K562 (cell line): Measurements from ENCODE around the gene RAB1B. TPM values are rescaled to one million over a fixed set of nuclear protein-coding genes. Genes with fewer than 3 reads are reported as not detected.

Source experiments
- ARNT ChIP-seq, 2 experiments: fragments of 450-650 bp; IDR thresholded peaks; 2 replicates each; pipeline ENCODE4 v1.6.1; 2016; ENCODE audit warnings: mild to moderate bottlenecking in 1 of 2
- CAMTA2 ChIP-seq: fragments of 250-450 bp; sonication (Bioruptor Pico); conservative IDR thresholded peaks from 2 replicates; pipeline ENCODE4 v1.5.1; 2022
- CREM ChIP-seq: IDR thresholded peaks from 2 replicates; pipeline ENCODE4 v1.6.1; 2014; ENCODE audit warnings: antibody characterized with exemption, low read depth
- E2F6 ChIP-seq, 2 experiments: IDR thresholded peaks; 2 replicates each; pipeline ENCODE4 v1.6.1; 2011; ENCODE audit warnings: borderline replicate concordance in 1 of 2, control low read depth in 1 of 2, low read depth in 1 of 2, low read length in 1 of 2, mild to moderate bottlenecking in 1 of 2, mixed read lengths in 1 of 2, moderate library complexity in 1 of 2; ENCODE audit not compliant: insufficient read depth in 1 of 2, insufficient read length in 1 of 2, poor library complexity in 1 of 2, severe bottlenecking in 1 of 2; ENCODE audit errors: extremely low read depth in 1 of 2
- FOXP1 ChIP-seq: sonication (generic); formaldehyde crosslinking; IDR thresholded peaks from 2 replicates; pipeline ENCODE4 v1.8.0; 2022; ENCODE audit warnings: mild to moderate bottlenecking, missing genetic modification reagents
- GATA2 ChIP-seq: sonication (generic); formaldehyde crosslinking; IDR thresholded peaks from 2 replicates; pipeline ENCODE4 v1.4.0; 2020; ENCODE audit warnings: mild to moderate bottlenecking, missing genetic modification reagents
- HMGN3 ChIP-seq: IDR thresholded peaks from 2 replicates; pipeline ENCODE4 v1.6.1; 2011; ENCODE audit warnings: borderline replicate concordance, low read depth, mild to moderate bottlenecking, mixed read lengths, low read length; ENCODE audit not compliant: insufficient read length; ENCODE audit errors: extremely low read depth
- HOMEZ ChIP-seq: fragments of 250-450 bp; sonication (Bioruptor Pico); IDR thresholded peaks from 2 replicates; pipeline ENCODE4 v1.4.0; 2020; ENCODE audit warnings: mild to moderate bottlenecking, moderate library complexity
- KLF1 ChIP-seq: fragments of 450-650 bp; IDR thresholded peaks from 2 replicates; pipeline ENCODE4 v1.6.1; 2016; ENCODE audit warnings: missing genetic modification characterization, missing compliant biosample characterization
- MLLT1 ChIP-seq, 2 experiments: fragments of 450-650 bp; IDR thresholded peaks; 2 replicates each; pipeline ENCODE4 v1.6.1; 2016
- NONO ChIP-seq, 2 experiments: fragments of 200-400 bp in 1 of 2; fragments of 450-650 bp in 1 of 2; formaldehyde crosslinking in 1 of 2; IDR thresholded peaks; 2 replicates each; pipeline ENCODE4 v1.6.1; 2017; ENCODE audit warnings: low read depth in 2 of 2, mild to moderate bottlenecking in 2 of 2, moderate library complexity in 2 of 2, low read length in 1 of 2
- PHF20 ChIP-seq: fragments of 450-650 bp; IDR thresholded peaks from 2 replicates; pipeline ENCODE4 v1.6.1; 2018; ENCODE audit not compliant: partially characterized antibody
- POLR2G ChIP-seq: fragments of 200-400 bp; formaldehyde crosslinking; IDR thresholded peaks from 2 replicates; pipeline ENCODE4 v1.6.1; 2017; ENCODE audit warnings: low read depth, mild to moderate bottlenecking, antibody characterized with exemption, low read length, moderate library complexity
- PTBP1 ChIP-seq: fragments of 200-400 bp; formaldehyde crosslinking; IDR thresholded peaks from 2 replicates; pipeline ENCODE4 v1.6.1; 2017; ENCODE audit warnings: low read depth, low read length
- TOE1 ChIP-seq, 2 experiments: fragments of 450-650 bp in 1 of 2; sonication (generic) in 1 of 2; formaldehyde crosslinking in 1 of 2; IDR thresholded peaks; 2 replicates each; pipeline versions ENCODE4 v1.7.1 to v1.8.0; 2016 to 2022; ENCODE audit warnings: borderline replicate concordance in 2 of 2, mild to moderate bottlenecking in 2 of 2, antibody characterized with exemption in 1 of 2, inconsistent platforms in 1 of 2, low read depth in 1 of 2, missing genetic modification reagents in 1 of 2, moderate library complexity in 1 of 2
- ZBTB7A ChIP-seq: IDR thresholded peaks from 2 replicates; pipeline ENCODE4 v1.6.1; 2011; ENCODE audit warnings: low read depth, mild to moderate bottlenecking, low read length, moderate library complexity, borderline replicate concordance; ENCODE audit not compliant: control insufficient read depth
- ZNF124 ChIP-seq: sonication (generic); formaldehyde crosslinking; IDR thresholded peaks from 2 replicates; pipeline ENCODE4 v1.8.1; 2022; ENCODE audit warnings: missing genetic modification reagents
- ZNF263 ChIP-seq: sonication (generic); formaldehyde crosslinking; IDR thresholded peaks from 2 replicates; pipeline ENCODE4 v1.8.0; 2022; ENCODE audit warnings: mild to moderate bottlenecking, missing genetic modification reagents, borderline replicate concordance
- ZNF347 ChIP-seq: fragments of 450-650 bp; formaldehyde crosslinking; IDR thresholded peaks from 2 replicates; pipeline ENCODE4 v1.4.0; 2020; ENCODE audit warnings: low read depth, mild to moderate bottlenecking, moderate library complexity
- polyA plus RNA-seq, 8 experiments: library from polyadenylated mRNA; depleted of rRNA in 4 of 8; stranded (reverse) in 5 of 8; unstranded in 3 of 8; fragments of >200 nt; fragmentation: Nextera tagmentation in 2 of 8; fragmentation: Illumina TruSeq in 1 of 8; extraction: Ambion mirVana in 2 of 8; extraction: Trizol in 1 of 8; gene quantifications; 2 replicates each; pipeline versions ENCODE4 v1.2.1 to v1.2.3, GENCODE V29; 2011 to 2014; ENCODE audit warnings: inconsistent platforms in 1 of 8, missing spikeins in 1 of 8
- total RNA-seq, 7 experiments: library from RNA; depleted of rRNA in 6 of 7; stranded (reverse); fragments of >200 nt in 6 of 7; fragmentation: Illumina TruSeq in 2 of 7; extraction: Trizol in 2 of 7; gene quantifications; 2 replicates each; pipeline versions ENCODE4 v1.2.1 to v1.2.3, GENCODE V29; 2011 to 2021; ENCODE audit warnings: low replicate concordance in 1 of 7
- TF ChIP-seq, protein P1 (sequence below): fragments of 250-450 bp; sonication (Bioruptor Pico); IDR thresholded peaks from 2 replicates; pipeline ENCODE4 v1.4.0; 2020; ENCODE audit warnings: mild to moderate bottlenecking

The RAB1B gene
- total and polyA plus RNA-seq, 9 of the 15 experiments (the other 6 are each of a cell fraction or from before 2014, with no cell fraction given): 5.6 to 146 (median 98.6) TPM

GRCh38 chr11:66267379-66268243 is 828 bp upstream of the RAB1B start (continued):
- 0 out of 2 replicates have a peak, but pooled peaks have one; percentile 30 for TF ChIP-seq TOE1 (IDR thresholded peaks at IDR 0.05; ENCODE audit: borderline replicate concordance)
- no peak for TF ChIP-seq TOE1 (CRISPR knock-in tag; IDR thresholded peaks at IDR 0.05; ENCODE audit: borderline replicate concordance, low read depth)
- TF ChIP-seq ZNF347 (CRISPR knock-in tag): no peak
- peak; percentile 90; the same call in 1 of the 2 replicates for TF ChIP-seq ZBTB7A
- no peak for TF ChIP-seq ZNF124 (CRISPR knock-in tag)
- TF ChIP-seq CREM: 0 out of 2 replicates have a peak, but pooled peaks have one; percentile 22
- TF ChIP-seq HMGN3: peak; percentile 46
- TF ChIP-seq MLLT1 (IDR thresholded peaks at IDR 0.05): 0 out of 4 replicates have a peak, but pooled peaks of 1 of the 2 experiments have one; percentile 7
- TF ChIP-seq CAMTA2 (CRISPR knock-in tag): 0 out of 2 replicates have a peak, but pooled peaks have one; percentile 32
- TF ChIP-seq POLR2G: peak; percentile 76
- TF ChIP-seq, protein P1, sequence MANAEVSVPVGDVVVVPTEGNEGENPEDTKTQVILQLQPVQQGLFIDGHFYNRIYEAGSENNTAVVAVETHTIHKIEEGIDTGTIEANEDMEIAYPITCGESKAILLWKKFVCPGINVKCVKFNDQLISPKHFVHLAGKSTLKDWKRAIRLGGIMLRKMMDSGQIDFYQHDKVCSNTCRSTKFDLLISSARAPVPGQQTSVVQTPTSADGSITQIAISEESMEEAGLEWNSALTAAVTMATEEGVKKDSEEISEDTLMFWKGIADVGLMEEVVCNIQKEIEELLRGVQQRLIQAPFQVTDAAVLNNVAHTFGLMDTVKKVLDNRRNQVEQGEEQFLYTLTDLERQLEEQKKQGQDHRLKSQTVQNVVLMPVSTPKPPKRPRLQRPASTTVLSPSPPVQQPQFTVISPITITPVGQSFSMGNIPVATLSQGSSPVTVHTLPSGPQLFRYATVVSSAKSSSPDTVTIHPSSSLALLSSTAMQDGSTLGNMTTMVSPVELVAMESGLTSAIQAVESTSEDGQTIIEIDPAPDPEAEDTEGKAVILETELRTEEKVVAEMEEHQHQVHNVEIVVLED (CRISPR knock-in tag): no peak
- TF ChIP-seq ARNT (IDR thresholded peaks at IDR 0.05): no peak
- TF ChIP-seq HOMEZ: no peak
- TF ChIP-seq PHF20: peak; percentile 30
- no peak for TF ChIP-seq PTBP1
- peak; percentile 20; the same call in 1 of the 2 replicates for TF ChIP-seq FOXP1 (CRISPR knock-in tag)
- TF ChIP-seq NONO (IDR thresholded peaks at IDR 0.05; ENCODE audit: low read depth in 2 of 2, low read length in 1 of 2): peak in 1 of 2 experiments; percentile 97; a peak in 2 of 4 replicates
- no peak for TF ChIP-seq KLF1
- no peak for TF ChIP-seq GATA2 (CRISPR knock-in tag)
- TF ChIP-seq E2F6 (IDR thresholded peaks at IDR 0.05; ENCODE audit: borderline replicate concordance in 1 of 2, extremely low read depth in 1 of 2, insufficient read depth in 1 of 2, insufficient read length in 1 of 2, low read depth in 1 of 2, low read length in 1 of 2, poor library complexity in 1 of 2, severe bottlenecking in 1 of 2): peak in 1 of 2 experiments; percentile 15
- TF ChIP-seq ZNF263 (CRISPR knock-in tag): peak; percentile 82
